HepG2 (cell line): ENCODE measurements around the gene CCR9. TPM values are rescaled to one million over a fixed set of nuclear protein-coding genes. Genes with fewer than 3 reads are reported as not detected.

Source experiments
- CHCHD3 ChIP-seq: sonication (generic); formaldehyde crosslinking; IDR thresholded peaks from 2 replicates; pipeline ENCODE4 v1.8.0; 2022; ENCODE audit warnings: mild to moderate bottlenecking, missing genetic modification reagents, moderate library complexity
- DNMT3B ChIP-seq: conservative IDR thresholded peaks from 2 replicates; pipeline ENCODE4 v1.6.1; 2016; ENCODE audit warnings: missing biosample characterization, control low read depth
- GTF3A ChIP-seq: sonication (generic); formaldehyde crosslinking; conservative IDR thresholded peaks from 2 replicates; pipeline ENCODE4 v1.4.0; 2020; ENCODE audit warnings: mild to moderate bottlenecking, missing genetic modification reagents
- NBN ChIP-seq: fragments of 450-650 bp; conservative IDR thresholded peaks from 2 replicates; pipeline ENCODE4 v1.6.1; 2017
- ONECUT2 ChIP-seq: sonication (generic); formaldehyde crosslinking; IDR thresholded peaks from 2 replicates; pipeline ENCODE4 v1.4.0; 2020; ENCODE audit warnings: missing genetic modification reagents
- PCBP2 ChIP-seq: fragments of 200-400 bp; formaldehyde crosslinking; optimal IDR thresholded peaks from 2 replicates; pipeline ENCODE3; 2018; ENCODE audit warnings: low read length, low read depth; ENCODE audit not compliant: poor library complexity, severe bottlenecking
- RFX3 ChIP-seq: IDR thresholded peaks from 2 replicates; pipeline ENCODE4 v1.6.1; 2016; ENCODE audit warnings: missing biosample characterization, missing genetic modification reagents
- SRSF1 ChIP-seq: fragments of 200-400 bp; formaldehyde crosslinking; optimal IDR thresholded peaks from 2 replicates; pipeline ENCODE3; 2017; ENCODE audit warnings: mild to moderate bottlenecking, low read depth, low read length, moderate library complexity
- ZC3H4 ChIP-seq: sonication (generic); formaldehyde crosslinking; IDR thresholded peaks from 2 replicates; pipeline ENCODE4 v1.4.0; 2020; ENCODE audit warnings: missing genetic modification reagents, borderline replicate concordance
- ZFP1 ChIP-seq: IDR thresholded peaks from 2 replicates; pipeline ENCODE4 v1.6.1; 2016
- ZFY ChIP-seq: sonication (generic); formaldehyde crosslinking; IDR thresholded peaks from 2 replicates; pipeline ENCODE4 v1.4.0; 2020; ENCODE audit warnings: missing genetic modification reagents
- ZNF382 ChIP-seq: sonication (generic); formaldehyde crosslinking; IDR thresholded peaks from 2 replicates; pipeline ENCODE4 v1.5.0; 2020; ENCODE audit warnings: missing genetic modification reagents, mild to moderate bottlenecking, borderline replicate concordance
- ZNF83 ChIP-seq: sonication (generic); formaldehyde crosslinking; IDR thresholded peaks from 2 replicates; pipeline ENCODE4 v1.4.0; 2020; ENCODE audit warnings: missing genetic modification reagents, mild to moderate bottlenecking, borderline replicate concordance
- ZSCAN29 ChIP-seq: sonication (generic); formaldehyde crosslinking; conservative IDR thresholded peaks from 2 replicates; pipeline ENCODE4 v1.4.0; 2020; ENCODE audit warnings: mild to moderate bottlenecking, missing genetic modification reagents
- polyA plus RNA-seq, 8 experiments: library from polyadenylated mRNA; depleted of rRNA in 3 of 8; stranded (reverse) in 7 of 8; unstranded in 1 of 8; fragments of >200 nt; fragmentation: Illumina TruSeq in 4 of 8; extraction: Trizol in 4 of 8; gene quantifications; 2 replicates each; pipeline versions ENCODE4 v1.2.1 to v1.2.3, GENCODE V29; 2011 to 2016; ENCODE audit warnings: low read depth in 4 of 8, missing spikeins in 1 of 8, mixed read lengths in 1 of 8; ENCODE audit not compliant: insufficient read depth in 1 of 8
- total RNA-seq, 5 experiments: library from RNA; depleted of rRNA; stranded (reverse); fragments of >200 nt; fragmentation: Illumina TruSeq; extraction: Trizol; gene quantifications; 2 replicates each; pipeline ENCODE4 v1.2.3, GENCODE V29; 2016; ENCODE audit warnings: low read depth in 1 of 5
- TF ChIP-seq, protein P1 (sequence below): sonication (generic); formaldehyde crosslinking; IDR thresholded peaks from 2 replicates; pipeline ENCODE4 v1.5.0; 2020; ENCODE audit warnings: missing genetic modification reagents
- TF ChIP-seq, protein P2 (sequence below): sonication (generic); formaldehyde crosslinking; IDR thresholded peaks from 2 replicates; pipeline ENCODE4 v1.8.1; 2023; ENCODE audit warnings: mild to moderate bottlenecking, inconsistent platforms, moderate library complexity, missing genetic modification reagents, borderline replicate concordance
- TF ChIP-seq, protein P3 (sequence below): sonication (generic); formaldehyde crosslinking; IDR thresholded peaks from 2 replicates; pipeline ENCODE4 v1.4.0; 2020; ENCODE audit warnings: missing genetic modification reagents, borderline replicate concordance
- TF ChIP-seq, protein P4 (sequence below): sonication (generic); formaldehyde crosslinking; IDR thresholded peaks from 2 replicates; pipeline ENCODE4 v1.8.0; 2022; ENCODE audit warnings: mild to moderate bottlenecking, missing genetic modification reagents, borderline replicate concordance
- TF ChIP-seq, protein P5 (sequence below): IDR thresholded peaks from 2 replicates; pipeline ENCODE4 v1.6.1; 2018; ENCODE audit warnings: missing genetic modification reagents
- TF ChIP-seq, protein P6 (sequence below): sonication (generic); formaldehyde crosslinking; IDR thresholded peaks from 2 replicates; pipeline ENCODE4 v1.8.1; 2023; ENCODE audit warnings: missing genetic modification reagents, inconsistent platforms, borderline replicate concordance

The CCR9 gene
- total and polyA plus RNA-seq, 2 of the 13 experiments (the other 11 are each of a cell fraction or from before 2014, with no cell fraction given): not detected

DNA sequence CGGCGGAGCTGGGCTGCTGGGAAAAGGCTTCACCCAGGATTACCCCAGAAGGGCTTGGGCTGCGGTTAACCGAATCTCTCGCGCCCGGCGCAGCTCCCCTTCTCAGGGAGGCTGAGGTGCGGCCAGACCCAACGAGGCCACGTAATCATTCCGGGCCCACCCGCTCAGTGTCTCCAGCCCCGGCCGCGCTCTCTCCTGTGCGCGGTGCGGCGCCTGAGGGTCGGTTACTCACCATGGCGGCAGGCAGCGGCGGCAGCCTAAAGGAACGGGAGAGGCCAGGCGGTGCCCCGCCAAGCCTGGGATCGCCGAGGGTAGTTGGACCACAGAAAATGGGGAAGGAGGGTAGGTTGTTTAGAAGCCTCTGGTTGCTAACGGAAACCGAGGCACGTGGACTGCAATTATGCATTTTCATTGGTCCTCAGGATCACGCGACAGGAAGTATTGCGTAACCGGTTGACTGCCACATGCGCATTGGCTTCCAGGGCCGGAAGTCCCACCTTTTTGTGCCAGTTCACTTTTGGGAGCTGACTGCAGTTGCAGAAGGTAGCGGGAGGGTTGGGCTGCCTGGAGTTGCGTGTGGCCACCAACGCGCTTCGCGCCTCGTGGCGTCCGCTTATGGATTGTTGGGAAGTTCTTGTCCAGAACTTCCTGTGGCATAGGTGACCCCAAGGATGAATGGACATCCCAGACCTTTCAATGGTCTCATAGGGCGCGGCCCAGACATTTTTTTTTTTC lies 44.4 kb upstream of the CCR9 start, which contains the start of gene LZTFL1 (continued):
- TF ChIP-seq, protein P1, sequence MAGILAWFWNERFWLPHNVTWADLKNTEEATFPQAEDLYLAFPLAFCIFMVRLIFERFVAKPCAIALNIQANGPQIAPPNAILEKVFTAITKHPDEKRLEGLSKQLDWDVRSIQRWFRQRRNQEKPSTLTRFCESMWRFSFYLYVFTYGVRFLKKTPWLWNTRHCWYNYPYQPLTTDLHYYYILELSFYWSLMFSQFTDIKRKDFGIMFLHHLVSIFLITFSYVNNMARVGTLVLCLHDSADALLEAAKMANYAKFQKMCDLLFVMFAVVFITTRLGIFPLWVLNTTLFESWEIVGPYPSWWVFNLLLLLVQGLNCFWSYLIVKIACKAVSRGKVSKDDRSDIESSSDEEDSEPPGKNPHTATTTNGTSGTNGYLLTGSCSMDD (CRISPR knock-in tag): no peak
- TF ChIP-seq, protein P2, sequence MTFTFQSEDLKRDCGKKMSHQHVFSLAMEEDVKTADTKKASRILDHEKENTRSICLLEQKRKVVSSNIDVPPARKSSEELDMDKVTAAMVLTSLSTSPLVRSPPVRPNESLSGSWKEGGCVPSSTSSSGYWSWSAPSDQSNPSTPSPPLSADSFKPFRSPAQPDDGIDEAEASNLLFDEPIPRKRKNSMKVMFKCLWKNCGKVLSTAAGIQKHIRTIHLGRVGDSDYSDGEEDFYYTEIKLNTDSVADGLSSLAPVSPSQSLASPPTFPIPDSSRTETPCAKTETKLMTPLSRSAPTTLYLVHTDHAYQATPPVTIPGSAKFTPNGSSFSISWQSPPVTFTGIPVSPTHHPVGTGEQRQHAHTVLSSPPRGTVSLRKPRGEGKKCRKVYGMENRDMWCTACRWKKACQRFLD (CRISPR knock-in tag): no peak
- peak; percentile 56 for TF ChIP-seq SRSF1
- TF ChIP-seq CHCHD3 (CRISPR knock-in tag): no peak
- TF ChIP-seq, protein P3, sequence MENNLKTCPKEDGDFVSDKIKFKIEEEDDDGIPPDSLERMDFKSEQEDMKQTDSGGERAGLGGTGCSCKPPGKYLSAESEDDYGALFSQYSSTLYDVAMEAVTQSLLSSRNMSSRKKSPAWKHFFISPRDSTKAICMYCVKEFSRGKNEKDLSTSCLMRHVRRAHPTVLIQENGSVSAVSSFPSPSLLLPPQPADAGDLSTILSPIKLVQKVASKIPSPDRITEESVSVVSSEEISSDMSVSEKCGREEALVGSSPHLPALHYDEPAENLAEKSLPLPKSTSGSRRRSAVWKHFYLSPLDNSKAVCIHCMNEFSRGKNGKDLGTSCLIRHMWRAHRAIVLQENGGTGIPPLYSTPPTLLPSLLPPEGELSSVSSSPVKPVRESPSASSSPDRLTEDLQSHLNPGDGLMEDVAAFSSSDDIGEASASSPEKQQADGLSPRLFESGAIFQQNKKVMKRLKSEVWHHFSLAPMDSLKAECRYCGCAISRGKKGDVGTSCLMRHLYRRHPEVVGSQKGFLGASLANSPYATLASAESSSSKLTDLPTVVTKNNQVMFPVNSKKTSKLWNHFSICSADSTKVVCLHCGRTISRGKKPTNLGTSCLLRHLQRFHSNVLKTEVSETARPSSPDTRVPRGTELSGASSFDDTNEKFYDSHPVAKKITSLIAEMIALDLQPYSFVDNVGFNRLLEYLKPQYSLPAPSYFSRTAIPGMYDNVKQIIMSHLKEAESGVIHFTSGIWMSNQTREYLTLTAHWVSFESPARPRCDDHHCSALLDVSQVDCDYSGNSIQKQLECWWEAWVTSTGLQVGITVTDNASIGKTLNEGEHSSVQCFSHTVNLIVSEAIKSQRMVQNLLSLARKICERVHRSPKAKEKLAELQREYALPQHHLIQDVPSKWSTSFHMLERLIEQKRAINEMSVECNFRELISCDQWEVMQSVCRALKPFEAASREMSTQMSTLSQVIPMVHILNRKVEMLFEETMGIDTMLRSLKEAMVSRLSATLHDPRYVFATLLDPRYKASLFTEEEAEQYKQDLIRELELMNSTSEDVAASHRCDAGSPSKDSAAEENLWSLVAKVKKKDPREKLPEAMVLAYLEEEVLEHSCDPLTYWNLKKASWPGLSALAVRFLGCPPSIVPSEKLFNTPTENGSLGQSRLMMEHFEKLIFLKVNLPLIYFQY (CRISPR knock-in tag): no peak
- TF ChIP-seq ZFP1: no peak
- TF ChIP-seq PCBP2: no peak
- no peak for TF ChIP-seq ZC3H4 (CRISPR knock-in tag)
- TF ChIP-seq, protein P4, sequence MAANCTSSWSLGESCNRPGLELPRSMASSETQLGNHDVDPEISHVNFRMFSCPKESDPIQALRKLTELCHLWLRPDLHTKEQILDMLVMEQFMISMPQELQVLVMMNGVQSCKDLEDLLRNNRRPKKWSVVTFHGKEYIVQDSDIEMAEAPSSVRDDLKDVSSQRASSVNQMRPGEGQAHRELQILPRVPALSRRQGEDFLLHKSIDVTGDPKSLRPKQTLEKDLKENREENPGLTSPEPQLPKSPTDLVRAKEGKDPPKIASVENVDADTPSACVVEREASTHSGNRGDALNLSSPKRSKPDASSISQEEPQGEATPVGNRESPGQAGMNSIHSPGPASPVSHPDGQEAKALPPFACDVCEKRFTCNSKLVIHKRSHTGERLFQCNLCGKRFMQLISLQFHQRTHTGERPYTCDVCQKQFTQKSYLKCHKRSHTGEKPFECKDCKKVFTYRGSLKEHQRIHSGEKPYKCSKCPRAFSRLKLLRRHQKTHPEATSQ (CRISPR knock-in tag): 0 out of 2 replicates have a peak, but pooled peaks have one; percentile 50
- TF ChIP-seq, protein P5, sequence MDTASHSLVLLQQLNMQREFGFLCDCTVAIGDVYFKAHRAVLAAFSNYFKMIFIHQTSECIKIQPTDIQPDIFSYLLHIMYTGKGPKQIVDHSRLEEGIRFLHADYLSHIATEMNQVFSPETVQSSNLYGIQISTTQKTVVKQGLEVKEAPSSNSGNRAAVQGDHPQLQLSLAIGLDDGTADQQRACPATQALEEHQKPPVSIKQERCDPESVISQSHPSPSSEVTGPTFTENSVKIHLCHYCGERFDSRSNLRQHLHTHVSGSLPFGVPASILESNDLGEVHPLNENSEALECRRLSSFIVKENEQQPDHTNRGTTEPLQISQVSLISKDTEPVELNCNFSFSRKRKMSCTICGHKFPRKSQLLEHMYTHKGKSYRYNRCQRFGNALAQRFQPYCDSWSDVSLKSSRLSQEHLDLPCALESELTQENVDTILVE (CRISPR knock-in tag): no peak
- no peak for TF ChIP-seq ONECUT2 (CRISPR knock-in tag)
- no peak for TF ChIP-seq GTF3A
- TF ChIP-seq ZSCAN29 (CRISPR knock-in tag): no peak
- peak; percentile 70; the same call in 1 of the 2 replicates for TF ChIP-seq DNMT3B
- TF ChIP-seq RFX3 (CRISPR knock-in tag): peak; percentile 97
- TF ChIP-seq ZNF382 (CRISPR knock-in tag): no peak
- peak; percentile 77 for TF ChIP-seq ZFY (CRISPR knock-in tag)
- TF ChIP-seq, protein P6, sequence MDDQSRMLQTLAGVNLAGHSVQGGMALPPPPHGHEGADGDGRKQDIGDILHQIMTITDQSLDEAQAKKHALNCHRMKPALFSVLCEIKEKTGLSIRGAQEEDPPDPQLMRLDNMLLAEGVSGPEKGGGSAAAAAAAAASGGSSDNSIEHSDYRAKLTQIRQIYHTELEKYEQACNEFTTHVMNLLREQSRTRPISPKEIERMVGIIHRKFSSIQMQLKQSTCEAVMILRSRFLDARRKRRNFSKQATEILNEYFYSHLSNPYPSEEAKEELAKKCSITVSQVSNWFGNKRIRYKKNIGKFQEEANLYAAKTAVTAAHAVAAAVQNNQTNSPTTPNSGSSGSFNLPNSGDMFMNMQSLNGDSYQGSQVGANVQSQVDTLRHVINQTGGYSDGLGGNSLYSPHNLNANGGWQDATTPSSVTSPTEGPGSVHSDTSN (CRISPR knock-in tag): no peak
- TF ChIP-seq ZNF83 (CRISPR knock-in tag): no peak
- no peak for TF ChIP-seq NBN
